Activated CD4-positive, CD25-positive, alpha-beta regulatory T cell treated with anti-CD3 and anti-CD28 coated beads, Interleukin-2, amount 50 U/mL, for 72 hours (primary cell): ENCODE results near the gene TP53I13.

Experiments
- DNase-seq: peaks from one replicate; pipeline ENCODE4 v3.0.0; 2021

The TP53I13 gene

DNA sequence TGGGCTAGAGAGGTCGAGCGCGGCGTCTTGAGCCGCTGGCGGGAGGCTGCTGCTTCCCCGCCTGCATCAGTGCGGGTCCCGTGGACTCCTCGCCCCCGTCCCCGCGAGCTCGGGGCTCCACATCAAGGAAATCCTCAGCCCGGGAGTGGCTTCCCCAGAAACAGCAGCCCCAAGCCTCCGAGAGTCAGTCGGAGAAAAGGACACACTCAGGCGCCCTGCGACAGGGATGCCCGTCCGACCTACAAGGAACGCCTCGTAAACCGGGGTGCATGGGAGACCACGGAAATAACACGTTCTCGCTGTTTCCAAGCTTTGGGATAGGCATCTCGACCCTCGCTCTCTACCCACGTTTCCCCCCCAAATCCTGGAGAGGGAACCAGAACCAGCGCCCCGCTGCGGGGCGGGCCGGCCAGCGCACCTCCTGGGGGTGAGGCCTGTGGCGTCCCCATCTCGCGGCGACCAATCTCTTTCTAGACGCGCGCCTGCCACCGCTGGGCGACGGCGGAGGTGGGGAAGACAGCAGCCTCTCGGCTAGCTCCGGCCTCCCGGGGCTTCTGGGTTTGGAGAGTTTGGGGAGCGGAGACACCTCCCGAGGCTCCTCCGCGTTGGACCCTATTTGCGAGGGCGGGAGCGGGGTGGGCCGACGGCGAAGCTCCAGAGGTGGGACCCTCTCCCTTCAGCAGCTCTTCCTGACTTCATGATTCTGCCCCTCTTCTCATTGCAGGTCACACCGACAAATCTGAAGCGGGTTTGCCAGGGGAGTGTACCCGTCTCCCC lies 759 bp upstream of the TP53I13 start:
- DNase-seq, result peak; percentile 77

GRCh38 chr17:29569245-29569950 lies 897 bp downstream of the TP53I13 start:
- DNase-seq, result no peak

DNA sequence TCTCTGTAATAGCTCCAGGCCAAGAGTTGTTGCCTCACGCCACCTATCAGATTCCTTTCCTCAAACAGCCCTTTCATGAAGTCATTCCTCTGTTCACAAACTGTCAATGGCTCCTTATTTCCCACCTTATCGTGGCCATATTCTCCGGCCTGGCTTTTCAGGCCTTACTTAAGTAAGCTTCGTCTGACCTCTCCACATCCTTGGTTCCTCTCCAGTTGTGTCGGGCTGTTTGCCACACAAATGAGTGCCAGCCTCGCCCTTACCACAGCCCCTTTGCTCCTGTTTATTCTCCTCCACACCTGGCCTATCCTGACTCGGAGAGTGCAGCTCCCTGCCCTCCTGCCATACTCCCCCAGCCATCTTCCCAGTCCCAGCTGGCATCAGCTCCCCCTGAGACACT lies 2.0 kb downstream of the TP53I13 start:
- no peak for DNase-seq

DNA sequence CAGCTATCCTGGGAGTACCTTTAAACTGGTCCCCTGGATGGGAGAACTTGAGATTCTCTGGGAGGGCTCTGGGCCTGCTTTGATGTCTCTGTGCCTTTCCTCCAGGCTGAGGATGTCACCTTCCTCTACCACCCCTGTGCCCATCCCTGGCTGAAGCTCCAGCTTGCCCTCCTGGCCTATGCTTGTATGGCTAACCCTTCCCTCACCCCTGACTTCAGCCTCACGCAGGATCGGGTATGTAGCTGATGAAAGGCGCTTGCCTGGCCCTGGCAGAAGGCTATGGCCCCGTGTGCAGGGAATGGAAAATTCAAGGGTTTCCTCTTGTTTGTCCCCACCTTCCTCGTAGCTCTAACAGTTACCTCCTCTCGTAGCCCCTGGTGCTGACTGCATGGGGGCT lies 3.0 kb downstream of the TP53I13 start:
- no peak for DNase-seq

DNA sequence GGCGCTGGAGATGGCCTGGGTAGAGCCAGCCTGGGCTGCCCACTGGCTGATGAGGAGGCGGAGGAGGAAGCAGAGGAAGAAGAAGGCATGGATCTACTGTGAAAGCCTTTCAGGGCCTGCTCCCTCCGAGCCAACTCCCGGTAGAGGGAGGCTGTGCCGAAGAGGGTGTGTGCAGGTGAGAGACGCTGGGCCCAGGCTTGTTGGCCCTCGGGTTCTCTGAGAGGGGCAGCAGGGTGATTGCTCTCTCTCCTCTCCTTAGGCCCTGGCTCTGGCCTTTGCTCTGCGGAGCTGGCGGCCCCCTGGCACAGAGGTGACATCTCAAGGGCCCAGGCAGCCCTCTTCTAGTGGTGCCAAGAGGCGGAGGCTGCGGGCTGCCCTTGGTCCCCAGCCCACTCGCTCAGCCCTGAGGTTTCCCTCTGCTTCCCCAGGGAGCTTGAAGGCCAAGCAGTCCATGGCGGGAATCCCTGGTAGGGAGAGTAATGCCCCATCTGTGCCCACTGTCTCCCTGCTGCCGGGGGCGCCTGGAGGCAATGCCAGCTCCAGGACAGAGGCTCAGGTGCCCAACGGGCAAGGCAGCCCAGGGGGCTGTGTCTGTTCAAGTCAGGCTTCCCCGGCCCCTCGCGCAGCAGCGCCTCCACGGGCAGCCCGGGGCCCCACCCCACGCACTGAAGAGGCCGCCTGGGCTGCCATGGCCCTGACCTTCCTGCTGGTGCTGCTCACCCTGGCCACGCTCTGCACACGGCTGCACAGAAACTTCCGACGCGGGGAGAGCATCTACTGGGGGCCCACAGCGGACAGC lies 3.6 kb downstream of the TP53I13 start:
- peak; percentile 30 for DNase-seq

- peak; percentile 63 for DNase-seq
Measured at GRCh38 chr17:29572691-29573557, 4.4 kb downstream of the TP53I13 start.

DNA sequence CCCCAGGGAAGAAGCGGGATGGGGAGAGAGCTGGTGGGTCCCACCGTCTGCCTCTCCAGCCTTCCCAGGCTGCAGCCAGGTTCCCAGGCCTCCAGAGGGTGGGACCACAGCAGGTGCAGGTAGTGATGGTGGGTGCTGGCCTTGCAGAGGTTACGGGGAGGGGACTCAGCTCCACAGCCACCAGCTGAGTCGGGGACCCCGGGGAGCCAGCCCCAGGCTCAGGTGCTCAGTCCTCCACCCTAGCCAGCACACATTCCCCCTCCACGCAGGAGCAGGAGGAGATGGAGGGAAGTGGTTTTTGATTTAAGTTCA lies 5.0 kb downstream of the TP53I13 start:
- DNase-seq, result peak; percentile 28

DNA sequence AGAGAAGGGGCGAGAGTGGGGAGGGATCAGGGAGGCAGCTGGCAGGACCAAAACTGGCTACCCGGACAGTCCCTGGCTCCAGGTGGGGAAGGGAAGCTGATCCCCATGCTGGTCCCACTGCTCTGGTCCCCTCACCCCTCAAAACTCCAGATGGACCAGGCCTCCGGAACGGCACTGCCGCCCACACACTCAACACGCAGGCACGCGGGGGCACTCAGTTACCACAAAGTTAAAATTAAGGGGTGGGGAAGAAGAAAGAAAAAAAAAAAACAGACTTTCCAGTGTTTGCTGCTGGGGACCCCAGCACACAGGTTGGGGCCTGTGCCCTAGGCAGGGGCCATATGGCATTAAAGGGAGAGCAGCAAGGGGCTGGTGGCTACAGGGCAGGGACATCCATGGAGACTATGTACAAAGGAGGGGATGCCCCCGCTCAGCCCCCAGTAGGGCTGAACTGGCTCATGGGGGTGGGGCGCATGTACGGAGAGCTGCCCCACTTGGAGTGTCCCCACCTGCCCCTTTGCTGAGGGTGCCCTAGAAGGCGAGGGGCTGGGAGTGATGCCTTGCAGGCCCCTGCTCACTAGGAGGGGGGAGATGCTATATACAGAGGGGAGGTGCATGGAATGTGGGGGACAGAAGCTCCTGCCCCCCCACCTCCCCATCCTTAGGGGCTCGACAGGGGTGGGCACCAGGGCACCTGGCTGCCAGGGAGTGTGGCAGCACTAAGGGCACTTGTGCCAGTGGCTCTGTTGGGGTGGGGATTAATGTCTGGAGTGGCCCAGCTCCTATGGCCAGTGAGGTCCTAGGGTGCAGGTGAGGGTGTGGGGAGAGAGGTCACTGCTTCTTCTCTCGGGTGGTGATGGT lies 5.6 kb downstream of the TP53I13 start:
- peak; percentile 28 for DNase-seq

DNA sequence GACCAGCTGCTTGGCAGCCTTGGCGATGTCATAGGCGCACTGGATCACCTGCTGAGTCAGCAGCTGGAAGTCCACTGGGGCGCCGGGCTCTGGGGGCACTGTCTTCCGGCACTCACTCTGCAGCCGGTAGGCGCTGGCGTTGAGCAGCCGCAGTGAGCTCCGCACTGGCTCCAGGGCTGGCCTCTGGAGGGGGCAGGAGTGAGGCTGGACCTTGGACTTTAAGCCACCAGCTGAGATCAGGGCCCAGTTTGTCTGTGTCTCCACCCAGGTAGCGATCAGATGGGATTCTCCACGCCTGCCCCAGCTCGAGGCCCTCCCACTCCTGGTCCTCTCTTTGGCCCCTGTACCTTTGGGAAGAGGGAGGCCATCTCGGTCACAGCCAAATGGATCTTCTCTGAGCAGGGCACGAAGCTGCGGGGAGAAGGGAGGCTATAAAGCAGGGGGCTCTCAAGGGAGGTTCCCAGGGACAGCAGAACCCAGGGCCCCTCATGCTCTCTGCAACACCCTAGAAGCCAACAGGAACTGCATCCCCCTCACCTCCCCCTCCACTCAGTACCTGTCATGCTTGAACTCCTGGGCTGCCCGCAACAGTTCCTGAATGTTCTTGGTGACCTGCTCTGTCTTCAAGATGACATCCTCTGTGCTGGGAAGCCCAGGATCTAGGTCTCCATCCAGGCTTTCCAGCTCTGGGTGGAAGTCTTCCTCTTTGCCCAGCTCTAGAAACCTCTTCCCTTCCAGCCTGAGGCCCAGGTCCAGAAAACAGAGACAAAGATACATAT lies 6.4 kb downstream of the TP53I13 start:
- peak; percentile 28 for DNase-seq

DNA sequence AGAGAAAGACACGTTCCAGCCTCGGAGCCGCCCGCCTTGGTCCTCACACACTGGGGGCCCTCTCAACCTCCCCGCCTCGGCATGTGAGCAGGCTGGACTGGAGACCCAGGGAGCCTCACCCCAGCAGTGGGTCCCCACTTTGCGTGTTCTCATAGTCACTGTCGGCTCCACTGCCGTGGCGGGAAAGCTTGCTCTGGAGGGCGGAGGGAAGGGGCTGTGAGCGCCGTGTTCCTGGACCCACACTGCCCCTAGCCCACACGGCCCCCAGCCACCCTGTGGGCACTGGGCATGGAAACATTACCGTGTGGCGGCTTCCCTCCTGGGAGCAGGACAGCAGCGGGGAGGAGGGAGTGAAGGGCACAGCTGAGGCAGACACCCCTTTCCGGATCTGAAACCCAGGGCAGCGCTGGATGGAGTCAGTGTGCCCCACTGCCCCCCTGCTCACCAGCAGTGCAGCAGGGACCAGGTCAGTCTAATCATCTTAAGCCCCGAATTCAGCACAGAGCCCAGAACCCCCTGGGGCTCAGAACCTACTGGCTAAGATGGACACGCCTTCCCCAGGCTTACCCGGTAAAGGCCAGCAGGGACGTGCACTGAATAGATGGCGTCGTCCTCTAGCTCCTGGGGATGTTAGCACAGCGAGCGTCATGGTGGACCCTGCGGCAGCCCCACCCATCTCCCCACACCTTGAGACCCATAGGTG lies 7.2 kb downstream of the TP53I13 start:
- peak; percentile 23 for DNase-seq

GRCh38 chr17:29576214-29577000 lies 7.9 kb downstream of the TP53I13 start:
- DNase-seq, result no peak

DNA sequence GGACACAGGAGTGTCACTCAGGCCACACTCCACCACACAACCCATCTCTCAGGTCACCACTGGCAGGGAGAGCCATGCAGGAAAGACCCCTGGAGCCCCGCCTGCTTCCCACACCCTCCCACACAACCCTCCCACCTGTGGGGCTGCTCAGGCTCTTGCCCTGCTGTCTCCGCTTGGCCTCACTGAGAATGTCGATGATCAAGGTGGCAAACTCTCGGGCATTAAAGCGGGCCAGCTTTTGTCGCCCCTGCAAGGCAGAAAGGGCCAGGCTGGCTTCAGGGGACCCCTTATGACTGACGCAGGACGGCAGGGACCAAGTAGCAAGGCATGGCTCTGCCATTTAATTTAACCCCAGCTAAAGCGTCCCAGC lies 8.5 kb downstream of the TP53I13 start:
- DNase-seq, result no peak

GRCh38 chr17:29577385-29578211 lies 9.1 kb downstream of the TP53I13 start:
- no peak for DNase-seq

GRCh38 chr17:29578626-29579485 lies 10.4 kb downstream of the TP53I13 start:
- no peak for DNase-seq

- peak; percentile 89 for DNase-seq
Measured at GRCh38 chr17:29579866-29580771, 11.6 kb downstream of the TP53I13 start.

GRCh38 chr17:29581583-29582253 lies 13.2 kb downstream of the TP53I13 start:
- no peak for DNase-seq
